Measurements from ENCODE around the gene STK11.
"Not testable (repeated sequence)": the region's sequence is repeated elsewhere in the genome, so short reads cannot be mapped to it uniquely, and the experiment has no call there.

Gene STK11

DNA sequence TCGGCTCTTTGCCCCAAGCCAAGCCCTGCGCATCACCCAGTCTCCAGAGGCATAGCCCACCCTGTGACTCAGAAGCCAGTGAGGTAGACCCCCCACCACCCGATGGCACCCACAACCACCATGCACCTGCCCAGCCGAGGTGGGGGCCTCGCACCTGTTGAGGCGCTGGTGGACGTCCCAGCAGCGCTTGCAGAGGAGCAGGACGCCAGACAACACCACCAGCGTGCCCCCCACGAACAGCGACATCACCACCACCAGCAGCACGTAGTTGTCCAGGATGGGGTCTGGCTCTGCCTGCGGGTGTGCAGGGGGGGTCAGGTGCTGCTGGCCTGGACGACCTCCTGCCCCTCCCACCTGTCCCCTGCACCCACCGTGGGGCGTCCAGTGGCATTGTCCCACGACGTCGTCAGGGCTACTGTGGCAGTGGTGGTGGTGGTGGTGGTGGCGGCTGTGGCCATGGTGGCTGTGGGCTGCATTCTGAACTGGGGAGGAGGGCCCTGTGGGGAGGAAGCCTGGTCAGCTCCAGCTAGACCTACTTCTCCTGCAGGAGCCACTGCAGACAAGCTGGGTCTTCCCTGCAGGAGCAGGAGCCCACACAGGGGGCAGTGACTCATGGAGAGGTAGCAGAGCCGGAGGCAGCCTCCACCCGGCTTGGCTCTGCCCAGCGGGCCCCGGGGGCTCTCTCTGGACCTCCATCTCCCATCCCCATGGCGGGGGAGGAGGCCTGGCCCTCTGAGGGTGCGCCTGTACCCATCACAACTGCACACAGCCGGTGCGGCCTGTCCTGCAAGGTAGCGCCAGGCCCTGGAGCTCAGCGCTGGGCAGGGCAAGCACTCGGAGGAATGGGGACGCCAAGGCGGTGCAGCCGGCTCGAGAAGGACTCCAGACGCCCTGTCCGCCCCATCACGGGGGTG, 30.3 kb downstream of the STK11 start:
- DNase-seq (ENCODE audit: extremely low read depth in 1 of 2, low read depth in 1 of 2) = no peak

- no peak for DNase-seq (ENCODE audit: extremely low read depth in 1 of 2, low read depth in 1 of 2)
Observed at GRCh38 chr19:1236576-1236975, 31.0 kb downstream of the STK11 start.

- DNase-seq (ENCODE audit: extremely low read depth in 1 of 2, low read depth in 1 of 2) = no peak
Observed at GRCh38 chr19:1237027-1237659, 31.6 kb downstream of the STK11 start.

GRCh38 chr19:1237754-1238368, 32.3 kb downstream of the STK11 start, which contains the start of gene CBARP:
Gene CBARP, minus strand, starts transcription at chr19:1238005. Its CDS starts 1,905 bp downstream, at chr19:1236100.
- DNase-seq (ENCODE audit: extremely low read depth in 1 of 2, low read depth in 1 of 2) = no peak

DNA sequence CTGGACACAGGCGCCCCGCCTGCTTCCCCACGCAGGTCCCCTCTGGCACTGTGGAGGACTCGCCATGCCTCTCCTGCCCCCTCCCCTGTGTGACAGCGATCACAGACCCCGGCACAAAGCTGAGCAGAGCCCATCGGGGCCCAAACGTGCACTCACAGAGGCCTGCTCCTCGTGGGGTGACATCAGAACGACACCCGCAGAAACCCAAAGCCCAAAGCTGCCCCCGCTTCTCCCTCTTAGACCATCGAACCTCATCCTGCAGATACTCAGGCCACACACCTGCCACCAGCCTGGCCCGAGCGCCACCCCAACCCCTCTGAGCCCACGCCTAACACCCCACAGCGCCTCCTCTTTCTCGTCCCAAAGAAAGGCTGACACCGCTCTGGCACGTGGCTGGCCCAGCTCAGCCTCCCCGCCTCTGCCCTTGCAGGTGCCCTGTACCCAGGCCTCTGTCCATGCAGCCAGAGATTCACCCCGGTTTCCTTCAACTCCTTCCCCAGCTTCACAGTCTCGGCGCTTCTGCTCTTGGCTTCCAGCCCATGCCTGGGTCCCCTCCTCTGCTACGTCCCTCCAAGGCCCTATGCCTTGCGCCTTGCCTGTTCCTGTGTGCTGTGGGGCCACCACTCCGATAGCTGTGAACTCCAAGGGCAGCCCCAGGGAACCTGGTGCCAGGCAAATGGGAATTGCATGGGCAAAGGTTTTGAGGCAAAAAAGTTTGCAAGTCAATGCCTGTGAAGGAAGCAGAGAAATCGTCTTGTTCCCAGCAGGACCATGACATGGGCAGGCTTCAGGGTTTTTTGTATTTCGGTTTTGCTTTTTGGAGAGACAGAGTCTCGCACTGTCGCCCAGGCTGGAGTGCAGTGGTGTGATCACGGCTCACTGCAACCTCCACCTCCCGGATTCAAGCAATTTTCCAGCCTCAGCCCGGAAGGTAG, 33.1 kb downstream of the STK11 start:
- DNase-seq (ENCODE audit: extremely low read depth in 1 of 2, low read depth in 1 of 2) = no peak

GRCh38 chr19:1239420-1239795, 33.8 kb downstream of the STK11 start:
- DNase-seq (ENCODE audit: extremely low read depth in 1 of 2, low read depth in 1 of 2) = no peak

GRCh38 chr19:1239796-1240737, 34.5 kb downstream of the STK11 start:
- DNase-seq (ENCODE audit: extremely low read depth in 1 of 2, low read depth in 1 of 2) = peak; percentile 86 to 99

DNA sequence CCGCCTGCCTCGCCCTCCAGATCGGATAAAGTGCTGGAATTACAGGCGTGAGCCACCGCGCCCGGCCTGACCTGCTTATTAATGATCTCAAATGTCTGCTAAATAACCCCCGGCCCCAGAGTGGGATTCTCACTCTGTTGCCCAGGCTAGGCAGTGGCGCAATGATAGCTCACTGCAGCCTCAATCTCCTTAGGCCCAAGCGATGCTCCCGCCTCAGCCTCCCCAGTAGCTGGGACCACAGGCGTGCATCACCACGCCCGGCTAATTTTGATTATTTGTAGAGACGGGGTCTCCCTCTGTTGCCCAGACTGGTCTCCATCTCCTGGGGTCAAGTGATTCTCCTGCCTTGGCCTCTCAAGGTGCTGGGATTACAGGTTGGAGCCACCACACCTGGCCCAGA, 35.3 kb downstream of the STK11 start:
- DNase-seq (ENCODE audit: extremely low read depth in 1 of 2, low read depth in 1 of 2) = no peak

- DNase-seq (ENCODE audit: extremely low read depth in 1 of 2, low read depth in 1 of 2) = peak; percentile 91 to 97
Observed at GRCh38 chr19:1241417-1242095, 36.0 kb downstream of the STK11 start, which contains the start of gene ATP5F1D. Gene ATP5F1D, plus strand, starts transcription at chr19:1241751. Its CDS starts 100 bp downstream, at chr19:1241851.

DNA sequence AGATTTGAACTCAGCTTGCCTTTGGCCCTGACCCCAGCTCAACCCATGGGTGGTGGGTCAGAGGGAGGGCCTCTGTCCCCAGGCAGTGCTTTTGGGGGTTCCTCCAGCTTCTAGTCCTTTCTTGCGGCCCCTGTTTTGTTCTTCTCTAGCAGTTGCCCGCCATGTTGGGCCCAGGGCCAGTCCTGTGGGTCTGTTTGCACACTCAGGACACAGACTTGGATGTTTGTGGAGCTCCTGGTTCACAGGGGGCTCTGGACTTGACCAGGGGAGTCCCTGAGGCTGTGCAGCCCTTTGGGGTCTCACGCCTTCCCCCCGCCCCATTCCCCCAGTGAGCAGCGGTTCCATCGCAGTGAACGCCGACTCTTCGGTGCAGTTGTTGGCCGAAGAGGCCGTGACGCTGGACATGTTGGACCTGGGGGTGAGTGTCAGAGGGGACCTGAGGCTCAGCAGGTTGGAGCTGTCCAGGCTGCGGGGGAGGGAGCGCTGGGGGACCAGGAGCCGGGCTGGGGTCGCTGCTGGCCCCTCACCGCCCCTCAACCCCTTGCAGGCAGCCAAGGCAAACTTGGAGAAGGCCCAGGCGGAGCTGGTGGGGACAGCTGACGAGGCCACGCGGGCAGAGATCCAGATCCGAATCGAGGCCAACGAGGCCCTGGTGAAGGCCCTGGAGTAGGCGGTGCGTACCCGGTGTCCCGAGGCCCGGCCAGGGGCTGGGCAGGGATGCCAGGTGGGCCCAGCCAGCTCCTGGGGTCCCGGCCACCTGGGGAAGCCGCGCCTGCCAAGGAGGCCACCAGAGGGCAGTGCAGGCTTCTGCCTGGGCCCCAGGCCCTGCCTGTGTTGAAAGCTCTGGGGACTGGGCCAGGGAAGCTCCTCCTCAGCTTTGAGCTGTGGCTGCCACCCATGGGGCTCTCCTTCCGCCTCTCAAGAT, 38.5 kb downstream of the STK11 start:
- peak; percentile 71 to 75 for DNase-seq (ENCODE audit: extremely low read depth in 1 of 2, low read depth in 1 of 2)

GRCh38 chr19:1244693-1245451, 39.3 kb downstream of the STK11 start:
- no peak for DNase-seq (ENCODE audit: extremely low read depth in 1 of 2, low read depth in 1 of 2)

DNA sequence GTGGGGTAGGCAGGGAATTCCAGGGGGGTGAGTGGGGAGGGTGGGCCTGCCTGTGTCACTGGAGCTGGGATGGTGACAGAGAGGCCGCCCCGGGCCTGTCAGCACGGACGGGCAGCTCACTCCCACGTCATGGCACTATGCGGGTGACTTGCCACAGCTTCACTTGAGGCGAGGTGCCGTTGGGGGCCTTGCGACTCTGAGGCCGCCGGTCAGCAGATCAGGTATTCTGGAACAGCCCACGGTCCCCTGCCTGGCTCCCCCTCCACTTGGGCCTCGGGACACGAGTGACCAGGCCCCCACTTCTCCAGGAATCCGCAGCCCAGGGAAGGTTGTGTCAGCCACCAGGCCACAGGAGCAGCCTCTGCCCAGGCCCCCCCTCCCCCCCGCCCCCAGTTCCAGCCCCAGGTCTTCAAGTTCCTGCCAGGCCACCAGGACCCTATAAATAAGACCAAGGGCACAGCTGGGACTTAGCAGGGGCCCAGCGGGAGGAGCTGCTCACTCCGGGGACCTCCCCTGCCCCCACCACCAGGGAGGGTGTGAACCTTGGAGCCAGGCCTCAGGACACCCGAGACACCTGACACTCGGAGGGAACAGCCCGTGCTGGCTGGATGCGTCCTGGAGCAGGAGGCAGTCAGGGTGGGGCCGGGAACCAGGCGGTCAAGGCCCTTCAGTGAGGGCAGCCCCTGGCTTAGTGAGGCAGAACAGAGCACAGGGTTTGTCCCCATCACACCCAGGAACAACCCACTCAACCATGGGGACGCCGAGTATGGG, 40.1 kb downstream of the STK11 start:
- DNase-seq (ENCODE audit: extremely low read depth in 1 of 2, low read depth in 1 of 2) = no peak

GRCh38 chr19:1246265-1247087, 40.9 kb downstream of the STK11 start:
- not testable (repeated sequence) for DNase-seq (ENCODE audit: extremely low read depth in 1 of 2, low read depth in 1 of 2)

DNA sequence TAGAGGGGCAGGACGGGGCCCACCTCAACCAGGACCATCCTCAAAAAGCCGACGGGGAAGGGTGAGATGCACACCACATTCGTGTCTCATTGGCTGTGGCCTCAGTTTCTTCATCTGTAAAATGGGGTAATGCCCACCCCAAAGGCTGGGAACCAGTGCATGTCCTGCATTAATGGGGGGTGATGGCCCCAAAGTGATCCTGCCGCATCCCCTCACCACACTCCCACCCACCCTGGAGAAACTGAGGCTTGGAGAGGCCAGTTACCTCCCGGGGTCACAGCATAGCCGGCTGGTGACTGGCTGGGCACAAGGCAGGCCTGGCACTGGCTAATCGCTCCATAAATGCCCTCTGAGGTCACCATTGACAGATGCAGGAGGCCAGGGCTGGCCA, 42.2 kb downstream of the STK11 start:
- DNase-seq (ENCODE audit: extremely low read depth in 1 of 2, low read depth in 1 of 2) = no peak

DNA sequence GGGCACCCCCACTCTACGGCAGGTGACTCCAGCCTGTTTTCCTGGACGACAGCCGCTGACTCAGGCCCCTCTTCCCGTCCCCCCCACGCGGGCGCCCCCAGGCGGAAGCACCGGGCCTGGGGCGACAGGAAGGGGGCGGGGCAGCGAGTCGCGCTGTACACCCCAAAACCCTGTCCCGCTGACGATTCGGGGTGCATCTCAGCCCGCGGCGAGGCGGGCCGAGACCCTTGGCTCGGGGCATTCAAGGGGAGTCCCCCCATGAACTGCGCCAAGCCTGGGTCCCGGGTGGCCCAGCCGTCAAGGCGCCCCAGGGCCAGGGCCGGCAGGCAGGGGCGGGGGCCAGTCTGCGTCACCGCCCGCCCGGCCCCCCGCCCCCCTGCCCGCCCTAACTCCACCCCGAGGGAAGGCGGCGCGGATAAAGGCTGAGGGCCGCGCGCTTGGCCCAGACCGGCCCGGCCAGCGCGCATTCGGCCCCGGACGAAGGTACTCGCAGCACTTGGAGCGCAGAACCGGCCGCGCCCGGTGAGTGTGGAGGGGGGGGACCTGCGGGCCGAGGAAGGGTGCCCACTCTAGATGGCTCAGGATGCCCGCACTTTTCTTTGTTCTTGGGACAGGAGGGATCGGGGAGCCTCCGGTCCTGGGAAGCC, 42.7 kb downstream of the STK11 start, which contains the start of gene MIDN:
Gene MIDN, plus strand, starts transcription at position 445 of the 647 bp plus-strand sequence. CDS start 1,714 bp downstream, outside the sequence.
- peak in 1 of 2 donors; percentile 55 for DNase-seq (ENCODE audit: extremely low read depth in 1 of 2, low read depth in 1 of 2)
